Erythroblast (primary cell): Measurements from ENCODE around the gene MB21D2.

Source experiments
- GATA1 ChIP-seq: IDR thresholded peaks from 2 replicates; pipeline ENCODE4 v1.6.1; 2011; ENCODE audit warnings: low read depth, mild to moderate bottlenecking, control low read depth, low read length, moderate library complexity
- POLR2A ChIP-seq: IDR thresholded peaks from 2 replicates; pipeline ENCODE4 v1.6.1; 2011; ENCODE audit warnings: mild to moderate bottlenecking, low read length

DNA sequence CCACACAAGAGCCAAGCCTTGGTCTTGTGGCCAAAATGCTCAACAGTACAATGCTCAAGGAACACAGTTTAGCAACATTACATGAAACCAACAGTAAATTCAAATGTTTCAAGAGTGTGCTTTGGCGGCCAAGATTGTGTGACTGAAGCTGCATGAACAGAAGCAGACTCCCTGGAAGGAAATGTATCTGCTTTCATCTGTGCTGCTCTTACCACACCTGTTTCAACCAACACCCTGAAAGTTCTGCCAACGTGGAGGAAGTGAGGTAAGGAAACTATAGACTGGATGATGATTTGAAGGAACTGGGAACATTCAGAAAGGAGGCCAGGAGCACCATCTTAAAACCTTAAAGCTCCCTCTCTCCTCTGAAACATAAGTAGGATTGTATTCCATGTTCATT is 55.7 kb downstream of the MB21D2 start:
- TF ChIP-seq POLR2A, result no peak
- no peak for TF ChIP-seq GATA1
